ENCODE measurements around the gene CENPE.

The CENPE gene

DNA sequence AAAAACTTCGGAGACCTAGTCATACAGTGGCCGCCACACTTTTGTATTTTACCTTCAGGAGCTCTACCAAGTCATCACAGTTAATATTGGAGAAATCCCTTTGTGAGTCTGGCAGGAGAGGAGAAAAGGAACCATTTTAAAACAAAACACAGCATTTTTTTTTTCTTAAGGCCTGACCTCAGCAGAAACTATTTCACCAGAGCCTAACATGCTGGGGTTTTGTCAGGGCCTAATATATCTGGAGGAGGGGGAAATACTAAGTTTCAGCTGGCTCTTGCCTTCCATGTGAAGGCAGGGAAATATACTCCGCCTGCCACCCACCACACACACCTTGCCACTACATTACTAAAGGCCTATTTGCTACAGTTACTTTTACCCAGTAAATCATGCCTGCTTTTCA is 72.0 kb downstream of the CENPE start:
- no peak for DNase-seq (ENCODE audit: low read depth, low spot score)

DNA sequence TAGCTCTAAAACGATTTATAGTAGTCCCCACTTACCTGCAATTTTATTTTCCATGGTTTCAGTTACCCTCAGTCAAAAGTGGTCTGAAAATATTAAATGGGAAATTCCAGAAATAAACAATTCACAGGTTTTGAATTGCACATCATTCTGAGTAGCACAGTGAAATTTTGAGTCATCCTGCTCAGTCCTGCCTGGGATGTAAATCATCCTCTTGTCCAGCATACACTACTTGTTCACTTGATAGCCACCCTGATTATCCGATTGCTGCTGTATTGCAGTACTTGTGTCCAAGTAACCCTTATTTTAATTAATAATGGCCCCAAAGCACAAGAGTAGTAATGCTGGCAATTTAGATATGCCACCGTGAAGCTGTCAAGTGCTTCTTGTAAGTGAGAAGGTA is 75.0 kb downstream of the CENPE start:
- no peak for DNase-seq (ENCODE audit: low read depth, low spot score)

DNA sequence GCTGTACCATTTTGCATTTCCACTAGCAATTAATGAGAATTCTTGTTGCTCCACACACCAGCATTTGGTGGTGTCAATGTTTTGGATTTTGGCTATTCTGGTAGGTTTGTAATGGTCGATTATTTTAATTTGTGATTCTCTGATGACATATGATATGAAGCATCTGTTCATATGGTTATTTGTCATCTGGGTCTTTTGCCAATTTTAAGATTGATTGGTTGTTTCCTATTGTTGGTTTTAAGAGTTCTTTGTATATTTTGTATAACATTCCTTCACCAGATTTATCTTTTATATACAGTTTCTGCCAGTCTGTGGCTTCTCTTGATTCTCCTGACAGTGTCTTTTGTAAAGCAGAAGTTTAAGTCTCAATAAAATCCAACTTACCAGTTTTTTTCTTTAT is 80.0 kb downstream of the CENPE start:
- no peak for DNase-seq (ENCODE audit: low read depth, low spot score)

DNA sequence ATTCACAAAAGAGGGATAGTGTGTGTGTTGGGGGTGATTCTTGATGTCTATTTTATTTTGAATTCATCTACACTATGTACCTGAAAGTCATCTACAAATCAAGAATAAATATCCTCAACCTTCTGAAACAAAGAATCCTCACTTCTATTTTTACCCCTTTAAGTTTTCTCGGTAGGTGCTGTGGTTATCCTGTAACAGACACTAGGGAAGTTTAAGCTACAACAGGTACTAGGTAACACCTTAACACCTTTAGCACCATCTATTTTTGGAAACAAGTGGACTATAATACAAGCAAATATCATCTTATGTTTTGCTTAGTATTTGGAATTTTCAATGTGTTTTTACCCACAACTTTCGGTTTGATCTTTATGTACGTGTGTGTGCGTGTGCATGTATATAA is 86.5 kb downstream of the CENPE start:
- no peak for DNase-seq (ENCODE audit: low read depth, low spot score)

DNA sequence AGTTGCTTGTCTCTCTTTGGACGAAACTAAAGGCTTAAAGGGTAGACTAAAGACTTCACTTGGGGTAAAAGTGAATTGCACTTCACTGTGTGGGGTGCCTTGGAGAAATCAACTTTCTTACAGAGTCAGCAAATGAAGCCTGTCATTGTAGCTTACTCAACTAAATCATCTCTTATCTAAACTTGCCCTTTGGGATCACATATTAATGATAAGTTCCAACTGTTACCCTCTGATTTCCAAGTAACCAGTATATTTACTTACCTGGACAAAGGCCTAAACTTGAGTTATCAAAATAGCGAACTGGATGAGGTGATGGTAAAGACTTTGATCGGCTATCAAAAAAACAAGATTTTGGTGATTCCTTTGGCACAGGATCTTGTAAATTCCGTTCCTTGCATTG is 89.6 kb downstream of the CENPE start:
- no peak for DNase-seq (ENCODE audit: low read depth, low spot score)

DNA sequence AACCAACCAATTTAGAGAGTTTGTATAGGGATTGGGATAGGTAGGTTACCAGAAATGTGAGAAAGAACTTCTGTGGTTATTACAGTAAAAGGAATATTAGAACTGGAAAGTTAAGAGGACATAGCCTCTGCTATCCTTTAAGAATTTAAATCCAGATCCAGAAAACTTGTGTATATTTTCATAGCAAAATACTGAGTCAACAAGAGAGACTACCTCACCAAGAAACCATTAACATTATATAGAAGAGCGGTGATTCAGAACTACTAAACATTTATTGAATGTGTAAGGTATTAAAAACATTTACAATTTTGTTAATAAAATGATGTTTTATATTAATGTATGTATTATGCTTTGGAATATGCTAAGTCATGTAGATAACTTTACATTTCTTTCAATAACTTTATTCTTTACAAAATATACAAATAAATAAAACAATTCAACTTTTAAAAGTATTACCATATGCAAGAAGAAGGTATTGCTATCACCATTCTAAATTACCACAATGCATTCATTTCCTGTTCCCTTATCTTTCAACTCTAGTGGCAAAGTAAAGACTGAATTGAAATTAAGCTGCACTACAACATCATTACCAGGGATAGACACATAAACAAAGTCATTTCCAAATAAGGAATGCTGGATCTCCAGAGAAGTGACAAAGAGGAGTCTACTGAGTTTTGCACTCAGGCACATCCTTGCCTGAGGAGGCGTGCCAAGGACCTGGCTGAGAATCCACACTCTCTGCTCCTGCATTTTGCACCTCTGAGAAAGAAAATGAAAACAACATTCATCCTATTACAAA is 92.4 kb downstream of the CENPE start:
- DNase-seq (ENCODE audit: low read depth, low spot score) = no peak

DNA sequence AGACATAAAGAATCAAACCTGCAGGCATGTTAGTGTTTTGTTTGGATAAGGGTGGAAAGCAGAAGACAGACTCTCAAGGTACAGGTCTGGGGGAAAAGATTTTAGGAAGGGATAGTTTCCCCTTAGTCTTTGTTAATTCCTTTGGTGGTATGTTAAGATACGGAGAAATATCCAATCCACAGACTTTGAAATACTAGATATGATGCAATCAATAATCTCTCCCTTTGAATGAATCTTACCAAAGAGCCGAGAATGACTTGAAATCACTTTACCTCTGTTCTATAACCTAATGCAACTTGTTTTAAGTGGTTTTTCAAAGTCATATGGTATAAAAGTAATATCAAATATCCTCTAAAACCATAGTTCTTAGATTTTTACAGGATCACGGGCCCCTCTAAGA is 93.3 kb downstream of the CENPE start:
- no peak for DNase-seq (ENCODE audit: low read depth, low spot score)

DNA sequence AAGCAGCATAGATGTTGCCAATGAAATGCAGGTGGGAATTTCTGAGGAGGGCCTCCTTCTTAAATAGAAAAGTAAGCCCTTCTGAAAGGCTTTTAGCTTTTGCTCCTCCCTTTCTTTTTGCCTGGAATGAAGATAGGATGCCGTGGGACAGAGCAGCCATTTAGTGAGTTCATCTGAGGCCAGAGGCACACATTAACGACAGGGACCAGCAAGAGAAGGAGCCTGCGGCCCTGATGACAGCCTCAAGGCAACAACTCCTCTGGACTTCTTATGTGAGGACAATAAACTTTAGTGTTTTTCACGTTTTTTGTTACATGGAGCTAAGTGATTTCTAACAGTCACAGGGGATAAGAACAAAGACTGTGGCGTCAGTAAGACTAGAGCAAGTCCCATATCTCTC is 97.5 kb downstream of the CENPE start:
- no peak for DNase-seq (ENCODE audit: low read depth, low spot score)

DNA sequence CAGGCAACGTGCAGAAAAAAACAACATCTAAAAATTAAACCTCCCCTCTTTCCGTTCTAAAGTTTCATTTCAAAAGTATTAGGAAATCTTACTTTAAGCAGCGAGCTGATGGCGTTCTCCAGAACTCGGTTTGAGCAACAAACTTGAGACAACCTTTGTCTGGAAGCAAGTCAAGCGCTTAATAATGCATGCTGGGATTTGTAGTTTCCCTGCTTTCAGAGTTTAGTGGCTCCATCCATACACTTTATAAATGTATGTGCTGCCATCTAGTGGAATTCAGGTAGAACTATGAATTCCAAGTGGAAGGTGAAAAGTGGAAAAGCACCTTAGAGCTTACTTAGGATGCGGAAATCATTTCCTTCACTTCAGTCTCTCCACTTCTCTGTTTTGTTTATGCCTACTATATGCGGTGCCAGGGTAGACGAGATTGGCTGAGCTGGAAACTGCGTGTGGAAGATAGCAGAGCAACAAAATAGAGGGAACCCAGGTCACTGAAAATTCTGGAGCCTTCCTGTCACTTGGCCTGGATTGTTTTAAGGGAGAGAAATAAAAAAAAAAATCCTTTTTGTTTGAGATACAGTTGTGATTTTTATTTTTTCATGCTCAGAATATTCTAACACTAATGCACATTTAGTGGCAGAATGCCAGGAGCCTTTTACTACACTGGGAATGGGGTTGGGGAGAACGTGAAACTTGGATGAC is 98.3 kb downstream of the CENPE start, which contains the start of gene BDH2:
TSS of gene BDH2 (minus strand) at position 144 of the 702 bp plus-strand sequence. CDS start 3,580 bp downstream, outside the sequence.
- peak; percentile 74 for DNase-seq (ENCODE audit: low read depth, low spot score)

DNA sequence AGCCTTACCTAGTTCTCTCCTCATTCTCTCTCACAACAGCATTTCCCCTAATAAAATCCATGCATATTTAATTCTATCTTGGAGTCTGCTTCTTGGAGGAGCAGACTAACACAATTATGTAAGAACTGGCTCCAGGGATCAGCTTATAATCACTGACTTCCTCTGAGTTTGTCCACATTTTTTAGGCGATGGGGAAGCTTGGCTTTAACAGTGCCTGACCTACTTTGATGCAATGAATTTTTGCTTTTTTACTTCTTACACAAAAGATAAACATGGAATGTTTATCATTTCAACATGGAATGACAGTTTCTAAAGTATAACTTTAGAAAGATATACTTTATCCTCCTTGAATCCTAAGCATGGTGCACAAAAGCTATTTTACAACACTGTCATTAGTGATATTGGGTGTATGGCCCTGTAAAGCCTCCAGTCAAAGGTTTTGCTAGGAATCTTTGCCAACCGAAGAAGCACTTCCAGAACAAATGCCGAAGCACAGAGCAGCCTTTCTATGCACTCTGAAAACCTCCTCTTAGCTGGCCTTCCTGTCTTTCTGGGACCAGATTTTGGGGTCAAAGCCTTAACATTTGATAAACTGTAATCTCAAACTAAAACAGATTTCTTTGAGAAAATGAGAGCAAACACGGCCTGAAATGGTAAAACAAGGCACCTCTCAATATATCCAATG is 99.2 kb downstream of the CENPE start:
- DNase-seq (ENCODE audit: low read depth, low spot score) = no peak

DNA sequence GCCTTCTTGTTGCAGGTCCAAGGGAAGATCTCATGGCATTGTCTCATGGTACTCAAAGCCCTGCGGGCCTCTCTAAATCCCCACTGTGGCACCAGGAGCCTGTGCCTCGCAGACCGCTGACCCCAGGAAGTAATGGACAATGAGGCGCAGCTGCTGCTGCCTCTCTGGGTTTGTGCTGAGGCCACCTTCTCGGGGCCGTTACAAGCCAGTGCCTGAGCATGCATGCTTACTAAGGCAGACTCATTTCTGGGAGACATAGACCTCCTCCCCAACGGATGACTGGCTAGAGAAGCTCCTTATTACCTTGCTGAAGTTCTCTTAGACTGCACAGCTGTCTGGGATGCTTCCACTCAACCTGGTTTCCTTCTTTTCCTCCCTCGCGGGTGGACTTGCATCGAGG is 99.8 kb downstream of the CENPE start:
- DNase-seq (ENCODE audit: low read depth, low spot score) = no peak

DNA sequence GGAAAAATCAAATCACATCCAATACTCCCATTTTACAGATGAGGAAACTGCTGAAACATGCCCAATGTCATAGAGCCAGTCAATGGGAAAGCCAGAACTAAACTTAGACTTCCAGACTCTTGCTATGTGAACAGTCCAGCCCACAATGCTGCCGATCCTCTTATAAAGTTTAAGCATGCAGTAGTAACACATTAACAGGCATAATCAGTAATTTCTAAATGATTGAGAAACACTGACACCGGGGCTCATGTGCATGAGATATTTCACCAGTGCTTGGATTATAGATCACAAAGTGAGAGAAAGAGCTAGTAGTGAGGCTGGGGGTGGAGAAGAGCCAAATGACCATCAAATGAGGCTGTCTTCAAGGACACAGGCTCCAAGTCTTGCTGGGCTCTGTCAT is 101.0 kb downstream of the CENPE start:
- DNase-seq (ENCODE audit: low read depth, low spot score) = no peak

DNA sequence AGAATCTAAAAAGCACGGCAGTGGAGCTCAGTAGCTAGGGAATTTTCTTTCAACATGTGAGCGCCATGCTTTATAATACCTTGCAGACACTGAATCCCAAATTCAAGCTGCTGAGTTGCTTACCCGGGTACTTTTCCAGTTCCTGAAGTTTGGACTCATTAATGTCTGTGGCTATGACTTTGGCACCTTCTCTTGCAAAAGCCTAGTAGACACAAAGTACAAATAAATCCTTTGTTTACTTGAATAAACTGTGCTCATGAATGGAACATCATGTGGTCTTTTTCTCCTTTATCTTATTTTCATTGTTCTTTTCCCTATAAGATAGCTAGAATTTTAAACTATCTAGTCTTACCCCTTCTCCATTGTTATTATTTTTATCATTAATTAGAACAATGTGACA is 103.1 kb downstream of the CENPE start:
- no peak for DNase-seq (ENCODE audit: low read depth, low spot score)

DNA sequence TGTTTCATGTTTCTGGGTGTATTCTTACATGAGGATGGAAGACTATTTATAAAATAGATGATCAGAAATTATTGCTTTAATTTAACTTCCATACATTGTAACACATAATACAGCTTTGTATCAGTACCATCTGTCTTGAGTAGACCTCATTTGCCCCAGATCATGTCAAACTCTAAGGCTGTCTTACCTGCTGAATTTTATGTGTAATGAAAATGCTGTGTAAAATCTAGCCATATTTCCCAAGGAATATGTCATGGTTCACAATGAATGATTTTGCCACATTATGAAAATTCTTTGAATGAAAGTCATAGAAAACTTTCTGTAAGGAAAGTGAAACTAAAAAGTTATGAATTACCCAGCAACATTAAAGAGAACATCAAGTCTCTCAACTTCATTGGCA is 105.9 kb downstream of the CENPE start:
- no peak for DNase-seq (ENCODE audit: low read depth, low spot score)

DNA sequence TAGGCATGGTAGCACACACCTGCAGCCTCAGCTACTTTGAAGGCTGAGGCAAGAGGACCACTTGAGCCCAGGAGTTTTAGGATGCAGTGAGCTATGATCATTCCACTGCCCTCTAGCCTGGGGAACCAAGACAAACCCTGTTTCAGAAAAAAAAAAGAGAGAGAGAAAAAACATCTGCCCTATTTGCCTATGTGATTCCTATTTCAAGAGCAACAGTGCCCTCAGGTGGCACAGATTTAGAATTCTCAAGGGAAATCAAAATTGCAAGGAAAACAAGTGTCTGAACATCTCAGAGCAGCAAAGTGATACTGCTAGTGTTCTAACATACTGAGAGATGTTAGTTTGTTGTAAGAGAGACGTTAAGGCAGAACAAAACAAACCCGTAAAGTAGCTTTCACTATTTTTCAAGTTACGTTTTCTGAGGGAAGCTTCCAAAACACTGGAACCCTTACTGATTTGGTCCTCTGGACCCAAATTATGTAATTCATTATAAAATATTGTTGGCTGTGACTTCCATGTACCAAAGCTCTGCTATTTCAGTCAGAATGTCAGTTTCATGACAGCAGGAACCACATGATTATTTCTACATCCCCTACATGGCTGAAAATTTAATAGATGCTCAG is 106.4 kb downstream of the CENPE start:
- DNase-seq (ENCODE audit: low read depth, low spot score) = no peak

DNA sequence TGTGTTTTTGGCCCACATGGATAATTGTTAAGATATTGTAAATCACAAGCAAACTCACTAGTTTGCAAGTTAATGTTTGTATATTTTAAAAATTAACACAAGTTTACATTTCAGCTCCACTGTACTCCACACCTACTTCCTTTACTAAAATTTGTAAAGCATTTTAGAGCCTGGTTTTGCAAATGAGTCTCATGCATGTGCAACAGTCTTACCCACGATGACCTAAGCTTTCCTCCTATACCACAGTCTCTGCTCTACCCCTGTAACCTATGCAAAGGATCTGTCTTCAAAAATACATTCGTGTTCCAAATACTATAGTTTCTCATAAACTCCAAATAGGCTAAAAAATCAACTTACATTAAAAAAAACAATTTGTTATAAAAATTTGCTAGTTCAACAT is 108.7 kb downstream of the CENPE start:
- DNase-seq (ENCODE audit: low read depth, low spot score) = no peak

DNA sequence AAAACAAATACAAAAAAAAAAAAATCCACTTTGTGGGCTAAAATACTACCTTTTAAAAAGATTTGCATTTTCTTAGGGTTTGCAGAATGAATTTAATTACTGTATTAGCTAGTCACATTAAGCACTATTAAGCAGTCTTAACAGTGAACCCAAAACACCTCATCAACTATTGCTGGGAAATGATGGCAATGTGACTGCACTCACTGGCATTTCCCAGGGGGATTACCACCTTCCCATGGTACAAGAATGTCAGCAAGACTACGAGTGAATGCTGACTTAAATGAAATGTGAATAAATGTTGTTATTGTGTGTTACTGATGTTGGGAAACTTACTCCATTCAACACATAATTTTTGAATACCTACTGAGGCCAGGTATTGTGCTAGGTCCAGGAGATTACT is 111.6 kb downstream of the CENPE start:
- no peak for DNase-seq (ENCODE audit: low read depth, low spot score)

DNA sequence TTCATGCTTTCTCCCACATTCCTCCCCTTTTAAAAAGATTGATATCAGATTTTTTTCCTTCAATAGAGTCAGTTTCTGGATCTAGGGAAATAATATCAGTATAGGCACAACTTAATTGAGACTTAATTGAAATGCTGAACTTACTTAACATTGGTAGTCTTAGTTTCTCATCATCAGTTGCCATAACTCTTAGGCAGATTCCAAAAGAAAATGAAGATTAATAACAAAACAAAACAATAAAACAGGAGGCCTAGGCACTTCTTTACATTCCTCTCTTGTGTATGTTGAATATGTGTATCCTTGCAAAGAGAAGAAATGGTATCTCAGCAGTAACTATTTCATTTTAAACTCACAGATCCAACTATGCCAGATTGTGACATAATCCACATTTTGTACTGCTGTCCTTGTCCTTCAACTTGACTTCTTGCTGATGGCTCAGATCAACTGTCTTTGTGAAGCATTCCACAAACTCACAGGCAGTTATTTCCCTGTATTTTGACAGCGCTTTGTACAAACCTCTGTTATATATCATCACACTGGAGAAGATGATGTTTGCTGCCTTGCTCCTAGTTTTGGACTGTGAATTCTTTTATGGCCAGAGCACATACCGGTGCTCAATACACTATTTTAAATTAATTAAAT is 112.5 kb downstream of the CENPE start:
- no peak for DNase-seq (ENCODE audit: low read depth, low spot score)

DNA sequence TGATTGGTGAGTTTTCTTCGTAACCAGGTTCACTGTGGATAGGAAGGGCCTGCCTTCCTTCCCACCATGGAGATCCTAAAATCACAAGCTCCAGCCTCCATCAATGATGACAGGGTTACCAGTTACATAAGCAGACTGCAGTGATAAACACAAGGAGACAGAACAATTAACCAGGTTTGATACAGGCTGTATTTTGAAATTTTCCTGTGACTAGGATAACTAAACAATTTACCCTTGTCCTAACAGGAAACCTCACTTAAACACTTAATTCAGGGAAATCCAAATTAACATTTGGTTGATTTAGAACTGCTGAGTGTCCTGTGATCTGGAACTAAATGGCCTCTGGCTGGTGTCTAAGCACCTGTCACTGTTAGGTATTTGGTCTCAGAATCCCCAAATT is 118.5 kb downstream of the CENPE start:
- DNase-seq (ENCODE audit: low read depth, low spot score) = no peak

DNA sequence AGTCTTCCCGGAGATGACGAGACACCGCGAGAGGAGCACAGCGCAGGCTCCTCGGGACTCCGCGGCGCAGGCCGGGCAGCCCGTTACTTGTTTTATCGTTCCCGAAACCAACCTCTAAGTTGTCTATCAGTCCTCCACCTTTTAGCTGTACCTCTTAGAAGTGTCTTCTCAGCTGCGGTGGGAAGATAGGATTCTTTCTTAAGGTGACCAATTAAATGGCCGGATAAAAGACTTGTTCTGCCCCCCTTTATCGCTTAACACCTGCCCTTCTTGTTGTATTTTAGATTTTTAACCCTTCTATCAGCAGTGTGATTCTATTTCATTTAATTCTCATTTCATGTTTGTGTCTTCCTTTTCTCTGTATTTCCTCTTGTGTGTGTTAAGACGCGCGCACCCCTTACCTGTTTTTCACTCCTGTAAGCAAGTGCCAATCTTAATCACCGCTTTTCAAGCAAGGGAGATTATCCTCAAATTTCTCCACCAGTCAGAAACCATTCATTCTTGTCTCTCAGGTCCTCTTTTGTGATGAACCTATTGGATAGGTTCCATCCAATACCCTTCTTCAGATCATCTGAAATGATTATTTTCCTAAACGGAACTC is 121.3 kb downstream of the CENPE start, which contains the start of gene SLC9B2:
TSS of gene SLC9B2 (minus strand) at position 15 of the 601 bp plus-strand sequence. CDS start 9,211 bp downstream, outside the sequence.
- no peak for DNase-seq (ENCODE audit: low read depth, low spot score)
